ENCODE results near the gene CAND2. TPM values are rescaled to one million over a fixed set of nuclear protein-coding genes. Genes with fewer than 3 reads are reported as not detected.

CAND2 gene
- total RNA-seq, 2 donors from 2014 or later: 0.72 to 2.2 TPM

DNA sequence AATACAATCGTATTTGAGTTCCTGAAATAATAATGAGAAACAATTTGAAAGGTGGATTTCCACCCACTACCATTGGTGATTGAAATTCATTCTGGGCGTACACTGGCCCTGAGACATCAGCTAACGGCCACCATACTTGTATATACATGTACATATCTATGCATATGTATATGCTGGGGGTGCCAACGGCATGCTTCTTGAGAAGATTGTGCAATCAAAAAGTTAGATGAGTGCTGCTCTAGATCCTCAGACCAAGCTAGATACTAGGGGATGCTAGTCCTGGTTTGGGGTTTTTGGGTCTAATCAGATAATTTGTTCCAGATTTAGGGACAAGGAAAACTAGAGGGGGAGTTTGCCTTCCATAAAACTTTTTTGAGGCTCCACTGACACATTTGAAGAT, 40.3 kb upstream of the CAND2 start:
- no peaks in the 10 kb centered on the region for H3K4me1 ChIP-seq
- TF ChIP-seq, protein P1, sequence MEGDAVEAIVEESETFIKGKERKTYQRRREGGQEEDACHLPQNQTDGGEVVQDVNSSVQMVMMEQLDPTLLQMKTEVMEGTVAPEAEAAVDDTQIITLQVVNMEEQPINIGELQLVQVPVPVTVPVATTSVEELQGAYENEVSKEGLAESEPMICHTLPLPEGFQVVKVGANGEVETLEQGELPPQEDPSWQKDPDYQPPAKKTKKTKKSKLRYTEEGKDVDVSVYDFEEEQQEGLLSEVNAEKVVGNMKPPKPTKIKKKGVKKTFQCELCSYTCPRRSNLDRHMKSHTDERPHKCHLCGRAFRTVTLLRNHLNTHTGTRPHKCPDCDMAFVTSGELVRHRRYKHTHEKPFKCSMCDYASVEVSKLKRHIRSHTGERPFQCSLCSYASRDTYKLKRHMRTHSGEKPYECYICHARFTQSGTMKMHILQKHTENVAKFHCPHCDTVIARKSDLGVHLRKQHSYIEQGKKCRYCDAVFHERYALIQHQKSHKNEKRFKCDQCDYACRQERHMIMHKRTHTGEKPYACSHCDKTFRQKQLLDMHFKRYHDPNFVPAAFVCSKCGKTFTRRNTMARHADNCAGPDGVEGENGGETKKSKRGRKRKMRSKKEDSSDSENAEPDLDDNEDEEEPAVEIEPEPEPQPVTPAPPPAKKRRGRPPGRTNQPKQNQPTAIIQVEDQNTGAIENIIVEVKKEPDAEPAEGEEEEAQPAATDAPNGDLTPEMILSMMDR (IDR thresholded peaks at IDR 0.05): no peak
- no peak overlapping the region for H3K4me3 ChIP-seq
- H3K27me3 ChIP-seq: no peaks in the 10 kb centered on the region
- H3K9me3 ChIP-seq: no peaks in the 10 kb centered on the region
- H3K27ac ChIP-seq: no peak overlapping the region
- no peak for DNase-seq
- intact Hi-C loops (cut with DNase I): no loop called here
- H3K36me3 ChIP-seq: no peaks in the 10 kb centered on the region
- no peak overlapping the region for H3K9ac ChIP-seq (ENCODE audit: low read depth in 2 of 2, low read length in 2 of 2)

DNA sequence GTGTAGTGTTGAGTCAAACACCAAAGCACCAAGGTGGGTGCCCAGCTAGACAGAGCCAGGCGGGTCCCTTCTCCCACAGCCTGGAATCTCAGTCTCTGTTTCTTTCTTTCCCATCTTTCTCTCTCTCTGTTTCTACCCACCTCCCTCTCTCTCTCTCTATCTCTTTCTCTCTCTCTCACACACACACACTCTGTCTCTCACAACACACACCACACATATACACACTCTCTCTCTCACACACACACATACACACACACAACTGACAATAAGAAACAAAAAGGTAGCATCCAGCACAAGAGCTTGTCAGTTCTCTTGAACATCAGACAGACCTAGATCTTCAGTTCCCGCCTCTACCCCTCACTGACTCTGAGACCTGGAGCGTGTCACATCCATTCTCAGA, 39.8 kb upstream of the CAND2 start:
- no peaks in the 10 kb centered on the region for H3K4me1 ChIP-seq
- TF ChIP-seq, protein P1 (IDR thresholded peaks at IDR 0.05): no peak
- no peak overlapping the region for H3K27ac ChIP-seq
- H3K27me3 ChIP-seq: no peaks in the 10 kb centered on the region
- H3K9me3 ChIP-seq: no peaks in the 10 kb centered on the region
- H3K4me3 ChIP-seq: no peak overlapping the region
- DNase-seq: no peak
- no peaks in the 10 kb centered on the region for H3K36me3 ChIP-seq
- H3K9ac ChIP-seq (ENCODE audit: low read depth in 2 of 2, low read length in 2 of 2): no peak overlapping the region
- intact Hi-C loops (cut with DNase I): no loop called here

GRCh38 chr3:12758025-12758781, 38.3 kb upstream of the CAND2 start:
- Histone ChIP-seq H3K27ac (no peak overlapping the region), H3K27me3 (no peaks in the 10 kb centered on the region), H3K4me1 (no peaks in the 10 kb centered on the region), H3K36me3 (no peaks in the 10 kb centered on the region), H3K9me3 (no peaks in the 10 kb centered on the region), H3K9ac (ENCODE audit: low read depth in 2 of 2, low read length in 2 of 2) (no peak overlapping the region), H3K4me3 (no peak overlapping the region)
- TF ChIP-seq, protein P1 (IDR thresholded peaks at IDR 0.05): no peak
- intact Hi-C loops (cut with DNase I): no loop called here
- no peak for DNase-seq

- no peaks in the 10 kb centered on the region for H3K27me3 ChIP-seq
- TF ChIP-seq, protein P1 (IDR thresholded peaks at IDR 0.05): no peak
- DNase-seq: no peak
- intact Hi-C loops (cut with DNase I): no loop called here
- no peaks in the 10 kb centered on the region for H3K4me1 ChIP-seq
- no peaks in the 10 kb centered on the region for H3K36me3 ChIP-seq
- no peak within 1 kb of the TSS for H3K9ac ChIP-seq (ENCODE audit: low read depth in 2 of 2, low read length in 2 of 2)
- H3K27ac ChIP-seq: no peak within 1 kb of the TSS
- H3K4me3 ChIP-seq: no peak within 1 kb of the TSS
- H3K9me3 ChIP-seq: no peaks in the 10 kb centered on the region
Observed at GRCh38 chr3:12759097-12759679, 37.3 kb upstream of the CAND2 start, which contains the start of gene TMEM40. Gene TMEM40 (minus strand): TSS chr3:12759259. CDS start chr3:12749832, 9,427 bp downstream.

GRCh38 chr3:12759693-12760565, 36.6 kb upstream of the CAND2 start:
- Histone ChIP-seq H3K9me3 (no peaks in the 10 kb centered on the region), H3K27me3 (no peaks in the 10 kb centered on the region), H3K4me1 (no peaks in the 10 kb centered on the region), H3K36me3 (no peaks in the 10 kb centered on the region), H3K4me3 (no peak overlapping the region), H3K27ac (no peak overlapping the region), H3K9ac (ENCODE audit: low read depth in 2 of 2, low read length in 2 of 2) (no peak overlapping the region)
- TF ChIP-seq, protein P1 (IDR thresholded peaks at IDR 0.05): no peak
- DNase-seq: no peak
- intact Hi-C loops (cut with DNase I): no loop called here

Data from colonic mucosa (tissue), 4 donors.